Tibial nerve (tissue), 4 donors: ENCODE measurements around the gene USP48.

Source experiments
- CTCF ChIP-seq, 5 experiments: fragments of 200-600 bp in 3 of 5; fragments of 450-650 bp in 2 of 5; sonication (generic) in 3 of 5; IDR thresholded peaks; one replicate each; pipeline ENCODE4 v1.5.1; 2016 to 2019; ENCODE audit warnings: antibody characterized with exemption in 5 of 5, mild to moderate bottlenecking in 3 of 5, moderate library complexity in 2 of 5
- EP300 ChIP-seq, 2 donors: sonication (generic); formaldehyde crosslinking; IDR thresholded peaks; one replicate each; pipeline ENCODE4 v1.6.1; 2017; ENCODE audit warnings: antibody characterized with exemption in 2 of 2, mild to moderate bottlenecking in 1 of 2
- POLR2A ChIP-seq, 2 donors: fragments of 450-650 bp; IDR thresholded peaks; one replicate each; pipeline ENCODE4 v1.6.1; 2017; ENCODE audit warnings: antibody characterized with exemption in 2 of 2, mild to moderate bottlenecking in 2 of 2, moderate library complexity in 2 of 2

- TF ChIP-seq EP300 (IDR thresholded peaks at IDR 0.05) (no peak), POLR2A (IDR thresholded peaks at IDR 0.05) (no peak), CTCF (IDR thresholded peaks at IDR 0.05) (no peak)
These were observed 28.9 kb upstream of the USP48 start, which contains the start of gene LDLRAD2 for GRCh38 chr1:21811875-21812305.
